Neuron (in vitro differentiated cells): ENCODE results near the gene CISD3.
"Not testable (repeated sequence)": the region's sequence is repeated elsewhere in the genome, so short reads cannot be mapped to it uniquely, and the experiment has no call there.

ENCODE experiments used
- H2AFZ ChIP-seq: one replicate; pipeline ENCODE4 v1.6.1; 2013; ENCODE audit warnings: low read depth, mild to moderate bottlenecking, inconsistent platforms, low read length, moderate library complexity
- H3K27me3 ChIP-seq: one replicate; pipeline ENCODE4 v1.6.1; 2013; ENCODE audit warnings: low read length; ENCODE audit not compliant: insufficient read depth
- H3K36me3 ChIP-seq: one replicate; pipeline ENCODE4 v1.6.1; 2013; ENCODE audit warnings: low read length; ENCODE audit not compliant: insufficient read depth
- H3K4me1 ChIP-seq: one replicate; pipeline ENCODE4 v1.6.1; 2013; ENCODE audit warnings: low read length; ENCODE audit not compliant: insufficient read depth
- H3K4me3 ChIP-seq: 2 replicates; pipeline ENCODE4 v1.5.1; 2013; ENCODE audit warnings: mild to moderate bottlenecking, low read length, moderate library complexity
- H3K9me3 ChIP-seq: one replicate; pipeline ENCODE4 v1.6.1; 2013; ENCODE audit warnings: low read length

CISD3 gene

DNA sequence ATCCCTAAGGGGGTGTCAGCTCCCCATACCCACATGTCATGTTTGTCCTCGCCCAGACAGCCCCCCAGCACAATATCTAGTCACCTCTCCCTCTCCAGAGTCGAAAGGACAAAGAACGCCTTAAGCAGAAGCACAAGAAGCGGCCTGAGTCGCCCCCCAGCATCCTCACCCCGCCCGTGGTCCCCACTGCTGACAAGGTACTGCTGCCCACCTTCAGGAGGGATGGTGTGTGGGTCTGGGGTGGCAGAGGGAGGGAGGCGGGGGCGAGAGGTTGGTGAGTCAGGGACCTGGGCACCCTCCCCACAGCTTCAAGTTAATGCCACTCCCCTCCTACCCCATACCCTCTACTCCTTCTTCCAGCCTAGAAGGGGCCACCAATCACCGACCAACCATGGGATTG, 17.5 kb upstream of the CISD3 start:
- peaks cover 72% of the 10 kb centered on the region for H3K36me3 ChIP-seq
- no peak overlapping the region for H3K4me3 ChIP-seq

DNA sequence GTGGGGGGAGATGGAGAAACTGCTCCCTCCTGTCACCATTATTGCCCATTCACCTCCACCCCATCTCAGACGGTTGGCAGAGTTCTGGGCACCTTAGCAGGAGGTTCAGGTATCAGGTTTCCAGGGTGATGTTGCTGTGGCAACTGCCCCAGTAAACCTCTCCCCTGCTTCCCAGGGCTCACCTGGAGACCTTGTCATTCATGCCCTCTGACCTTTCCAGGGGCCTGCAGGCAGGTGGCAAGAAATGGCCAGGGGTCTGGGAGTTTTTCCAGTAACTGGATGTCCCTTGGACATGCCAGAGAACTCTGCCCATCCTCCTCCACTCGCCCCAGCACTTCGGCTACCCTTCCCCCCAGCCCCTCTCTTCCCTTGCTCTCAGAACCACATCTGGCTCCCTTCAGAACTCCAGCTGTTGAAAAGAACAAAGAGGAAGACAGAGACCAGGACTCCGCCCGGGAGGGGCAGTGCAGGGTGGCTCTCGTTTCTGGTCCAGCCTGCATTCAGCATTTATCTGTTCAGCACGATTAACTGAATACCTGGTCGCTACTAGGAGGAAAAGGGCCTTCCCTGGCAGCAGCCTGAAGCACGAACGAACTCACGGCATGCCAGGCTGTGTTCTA, 16.6 kb upstream of the CISD3 start:
- H3K36me3 ChIP-seq, result peaks cover 70% of the 10 kb centered on the region
- no peaks in the 10 kb centered on the region for H3K27me3 ChIP-seq

More for the DNA sequence above, 17.5 kb upstream of the CISD3 start:
- Histone ChIP-seq H3K4me1 (no peaks in the 10 kb centered on the region), H3K9me3 (no peaks in the 10 kb centered on the region), H2AFZ (no peak overlapping the region), H3K27me3 (no peaks in the 10 kb centered on the region)

DNA sequence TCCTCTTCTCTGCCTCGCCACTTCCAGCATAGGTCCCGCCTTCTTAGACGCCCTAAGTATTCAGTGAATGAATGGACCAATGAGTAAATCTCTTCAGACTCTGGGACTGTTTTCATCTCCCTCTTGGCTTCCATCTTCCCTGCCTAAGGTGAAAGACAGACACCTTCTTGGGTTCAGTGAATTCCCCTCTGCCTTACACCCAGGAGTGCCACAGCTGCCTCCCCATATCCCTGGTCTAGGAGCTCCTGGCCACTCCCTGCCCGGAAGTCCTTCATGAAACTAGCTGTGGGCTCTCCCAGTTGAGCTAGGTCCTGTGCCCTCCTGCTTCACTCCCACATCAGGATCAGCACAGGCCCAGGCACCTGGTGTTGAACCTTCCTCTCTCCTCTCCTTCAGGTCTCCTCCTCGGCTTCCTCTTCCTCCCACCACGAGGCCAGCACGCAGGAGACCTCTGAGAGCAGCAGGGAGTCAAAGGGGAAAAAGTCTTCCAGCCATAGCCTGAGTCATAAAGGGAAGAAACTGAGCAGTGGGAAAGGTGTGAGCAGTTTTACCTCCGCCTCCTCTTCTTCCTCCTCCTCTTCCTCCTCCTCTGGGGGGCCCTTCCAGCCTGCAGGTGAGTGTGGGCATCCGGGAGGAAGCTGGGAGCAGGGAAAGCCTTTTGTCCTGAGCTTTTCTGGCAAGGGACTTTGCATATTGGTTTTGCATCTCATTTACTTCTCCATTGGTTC, 14.8 kb upstream of the CISD3 start:
- Histone ChIP-seq H2AFZ (no peak overlapping the region), H3K27me3 (no peaks in the 10 kb centered on the region), H3K9me3 (no peaks in the 10 kb centered on the region), H3K4me3 (no peak overlapping the region), H3K4me1 (no peaks in the 10 kb centered on the region), H3K36me3 (peaks cover 68% of the 10 kb centered on the region)

More for the DNA sequence above, 16.6 kb upstream of the CISD3 start:
- Histone ChIP-seq H3K9me3 (no peaks in the 10 kb centered on the region), H2AFZ (no peak overlapping the region), H3K4me1 (no peaks in the 10 kb centered on the region), H3K4me3 (no peak overlapping the region)

DNA sequence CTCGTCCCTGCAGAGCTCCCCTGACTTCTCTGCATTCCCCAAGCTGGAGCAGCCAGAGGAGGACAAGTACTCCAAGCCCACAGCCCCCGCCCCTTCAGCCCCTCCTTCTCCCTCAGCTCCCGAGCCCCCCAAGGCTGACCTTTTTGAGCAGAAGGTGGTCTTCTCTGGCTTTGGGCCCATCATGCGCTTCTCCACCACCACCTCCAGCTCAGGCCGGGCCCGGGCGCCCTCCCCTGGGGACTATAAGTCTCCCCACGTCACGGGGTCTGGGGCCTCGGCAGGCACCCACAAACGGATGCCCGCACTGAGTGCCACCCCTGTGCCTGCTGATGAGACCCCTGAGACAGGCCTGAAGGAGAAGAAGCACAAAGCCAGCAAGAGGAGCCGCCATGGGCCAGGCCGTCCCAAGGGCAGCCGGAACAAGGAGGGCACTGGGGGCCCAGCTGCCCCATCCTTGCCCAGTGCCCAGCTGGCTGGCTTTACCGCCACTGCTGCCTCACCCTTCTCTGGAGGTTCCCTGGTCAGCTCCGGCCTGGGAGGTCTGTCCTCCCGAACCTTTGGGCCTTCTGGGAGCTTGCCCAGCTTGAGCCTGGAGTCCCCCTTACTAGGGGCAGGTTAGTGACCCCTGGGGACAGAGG, 13.7 kb upstream of the CISD3 start:
- H3K36me3 ChIP-seq, result peaks cover 71% of the 10 kb centered on the region
- H3K9me3 ChIP-seq, result no peaks in the 10 kb centered on the region
- no peaks in the 10 kb centered on the region for H3K4me1 ChIP-seq
- H2AFZ ChIP-seq, result no peak overlapping the region
- no peaks in the 10 kb centered on the region for H3K27me3 ChIP-seq
- H3K4me3 ChIP-seq, result no peak overlapping the region

DNA sequence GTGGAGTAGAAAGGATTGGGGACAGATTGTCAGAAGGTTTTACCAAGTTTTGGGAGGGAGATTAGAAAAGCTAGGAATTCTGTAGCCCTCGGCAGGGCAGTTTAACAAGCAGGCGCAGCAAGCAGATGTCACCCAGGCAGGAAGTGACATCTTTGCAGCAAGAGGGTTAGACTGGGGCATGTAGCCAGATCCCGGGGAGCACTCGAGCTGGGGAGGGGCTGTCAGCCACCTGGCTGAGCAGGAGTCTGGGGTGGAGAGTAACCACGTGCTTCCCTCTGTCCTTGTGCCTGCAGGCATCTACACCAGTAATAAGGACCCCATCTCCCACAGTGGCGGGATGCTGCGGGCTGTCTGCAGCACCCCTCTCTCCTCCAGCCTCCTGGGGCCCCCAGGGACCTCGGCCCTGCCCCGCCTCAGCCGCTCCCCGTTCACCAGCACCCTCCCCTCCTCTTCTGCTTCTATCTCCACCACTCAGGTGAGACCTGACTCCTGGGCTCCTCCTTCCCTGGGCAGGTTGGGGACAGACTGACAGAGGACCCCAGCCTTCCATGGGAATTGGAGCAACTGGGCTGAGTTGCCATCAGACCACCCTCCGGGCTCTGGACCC, 12.9 kb upstream of the CISD3 start:
- H3K4me3 ChIP-seq, result no peak overlapping the region
- H3K36me3 ChIP-seq, result peaks cover 71% of the 10 kb centered on the region

DNA sequence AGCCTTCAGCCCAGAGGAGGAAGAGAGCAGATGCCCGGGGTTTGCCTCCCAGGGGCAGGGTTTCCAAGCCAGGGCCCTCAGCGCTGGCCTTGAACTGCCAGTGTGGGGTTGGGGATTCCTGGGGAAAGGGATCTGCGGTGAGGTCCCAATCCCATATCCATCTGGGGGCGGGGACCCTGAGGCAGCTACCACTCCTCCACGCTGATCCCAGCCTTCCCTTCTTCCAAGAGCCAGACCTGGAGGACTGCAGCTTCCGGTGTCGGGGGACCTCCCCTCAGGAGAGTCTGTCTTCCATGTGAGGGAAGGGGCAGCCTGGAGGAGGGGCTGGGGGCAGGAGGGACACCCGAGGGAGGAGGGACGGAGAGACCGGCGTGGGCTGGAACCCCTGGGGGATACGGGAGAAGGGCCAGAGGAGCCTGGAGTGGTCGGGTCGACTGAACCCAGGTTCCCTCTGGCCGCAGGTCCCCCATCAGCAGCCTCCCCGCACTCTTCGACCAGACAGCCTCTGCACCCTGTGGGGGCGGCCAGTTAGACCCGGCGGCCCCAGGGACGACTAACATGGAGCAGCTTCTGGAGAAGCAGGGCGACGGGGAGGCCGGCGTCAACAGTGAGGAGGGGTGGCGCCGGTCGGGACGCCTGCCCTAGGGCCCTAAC, 10.7 kb upstream of the CISD3 start:
- Histone ChIP-seq H3K27me3 (no peaks in the 10 kb centered on the region), H2AFZ (no peak overlapping the region), H3K9me3 (no peaks in the 10 kb centered on the region), H3K4me1 (no peaks in the 10 kb centered on the region), H3K36me3 (peaks cover 67% of the 10 kb centered on the region), H3K4me3 (no peak overlapping the region)

More for the DNA sequence above, 12.9 kb upstream of the CISD3 start:
- Histone ChIP-seq H3K9me3 (no peaks in the 10 kb centered on the region), H2AFZ (no peak overlapping the region), H3K27me3 (no peaks in the 10 kb centered on the region), H3K4me1 (no peaks in the 10 kb centered on the region)

DNA sequence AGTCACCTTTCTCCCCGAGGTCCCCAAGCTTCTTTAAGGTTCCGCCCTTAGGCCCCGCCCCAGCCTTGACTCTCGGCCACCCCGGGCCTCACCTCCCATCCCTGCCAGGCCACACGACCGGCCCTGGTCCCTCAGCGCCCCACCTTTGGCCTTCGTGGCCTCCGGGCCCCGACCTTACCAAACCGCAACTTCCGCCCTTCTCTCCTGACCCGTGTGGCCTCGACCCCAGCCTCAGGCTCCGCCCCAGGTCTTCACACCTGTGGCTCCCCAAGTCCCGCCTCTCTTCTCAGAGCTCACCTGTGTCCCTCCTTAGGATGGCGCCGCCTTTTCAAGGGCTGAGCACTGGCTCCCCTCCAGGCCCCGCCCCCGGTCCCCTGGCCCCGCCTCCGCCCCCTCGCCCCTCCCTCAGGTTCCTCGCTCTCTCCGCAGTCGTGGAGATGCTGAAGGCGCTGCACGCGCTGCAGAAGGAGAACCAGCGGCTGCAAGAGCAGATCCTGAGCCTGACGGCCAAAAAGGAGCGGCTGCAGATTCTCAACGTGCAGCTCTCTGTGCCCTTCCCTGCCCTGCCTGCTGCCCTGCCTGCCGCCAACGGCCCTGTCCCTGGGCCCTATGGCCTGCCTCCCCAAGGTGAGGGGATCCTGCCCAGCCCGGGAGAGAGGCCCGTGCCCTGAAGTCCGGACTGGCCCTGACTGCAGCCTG, 10.0 kb upstream of the CISD3 start:
- Histone ChIP-seq H3K36me3 (peaks cover 69% of the 10 kb centered on the region), H3K27me3 (no peaks in the 10 kb centered on the region), H3K4me3 (no peak overlapping the region), H2AFZ (no peak overlapping the region), H3K4me1 (no peaks in the 10 kb centered on the region), H3K9me3 (no peaks in the 10 kb centered on the region)

DNA sequence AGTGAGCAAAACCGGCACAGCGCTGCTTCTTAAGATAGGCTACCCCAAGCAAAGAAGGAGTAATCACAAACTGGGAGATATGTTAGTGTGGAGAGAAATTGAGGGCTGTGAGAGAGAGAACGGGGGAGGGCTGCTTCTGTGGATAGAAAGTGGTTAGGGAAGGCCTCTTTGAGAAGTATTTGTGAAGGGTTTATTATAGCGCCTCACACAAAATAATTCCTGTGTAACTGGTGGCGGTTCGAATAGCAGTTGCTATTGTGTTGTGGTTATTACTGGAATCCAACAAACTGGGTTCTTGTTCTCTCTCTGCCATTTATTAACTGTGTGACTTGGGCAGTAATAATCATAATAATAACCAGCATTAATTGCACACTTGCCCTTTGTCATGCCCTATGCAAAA, 9.2 kb upstream of the CISD3 start:
- Histone ChIP-seq H2AFZ (no peak overlapping the region), H3K27me3 (no peaks in the 10 kb centered on the region), H3K9me3 (no peaks in the 10 kb centered on the region), H3K36me3 (peaks cover 64% of the 10 kb centered on the region), H3K4me3 (no peak overlapping the region), H3K4me1 (no peaks in the 10 kb centered on the region)

DNA sequence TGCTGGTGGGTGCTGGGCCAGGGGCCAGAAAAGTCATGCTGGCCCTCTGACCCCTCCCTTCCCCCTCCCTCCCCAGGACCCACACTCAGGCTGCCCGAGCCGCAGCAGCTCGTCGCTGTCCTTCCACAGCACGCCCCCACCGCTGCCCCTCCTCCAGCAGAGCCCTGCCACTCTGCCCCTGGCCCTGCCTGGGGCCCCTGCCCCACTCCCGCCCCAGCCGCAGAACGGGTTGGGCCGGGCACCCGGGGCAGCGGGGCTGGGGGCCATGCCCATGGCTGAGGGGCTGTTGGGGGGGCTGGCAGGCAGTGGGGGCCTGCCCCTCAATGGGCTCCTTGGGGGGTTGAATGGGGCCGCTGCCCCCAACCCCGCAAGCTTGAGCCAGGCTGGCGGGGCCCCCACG, 8.3 kb upstream of the CISD3 start:
- H3K36me3 ChIP-seq, result peaks cover 57% of the 10 kb centered on the region
- H2AFZ ChIP-seq, result no peak overlapping the region

DNA sequence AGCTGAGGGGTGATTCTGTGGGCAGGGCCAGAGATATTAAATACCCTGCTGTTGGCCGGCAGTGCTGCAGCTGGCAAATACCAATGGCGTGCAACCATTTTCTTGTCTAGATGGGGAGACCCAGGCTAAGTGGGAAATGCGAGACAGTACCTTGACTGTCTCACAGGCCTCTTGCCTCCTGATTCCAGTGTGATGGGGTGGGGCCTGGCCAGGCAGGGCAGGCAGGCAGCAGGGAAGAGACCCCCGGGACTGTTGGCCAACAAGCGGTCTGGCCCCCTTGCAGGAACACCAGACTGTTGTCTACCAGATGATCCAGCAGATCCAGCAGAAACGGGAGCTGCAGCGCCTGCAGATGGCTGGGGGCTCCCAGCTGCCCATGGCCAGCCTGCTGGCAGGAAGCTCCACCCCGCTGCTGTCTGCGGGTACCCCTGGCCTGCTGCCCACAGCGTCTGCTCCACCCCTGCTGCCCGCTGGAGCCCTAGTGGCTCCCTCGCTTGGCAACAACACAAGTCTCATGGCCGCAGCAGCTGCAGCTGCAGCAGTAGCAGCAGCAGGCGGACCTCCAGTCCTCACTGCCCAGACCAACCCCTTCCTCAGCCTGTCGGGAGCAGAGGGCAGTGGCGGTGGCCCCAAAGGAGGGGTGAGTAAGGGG, 5.7 kb upstream of the CISD3 start:
- H2AFZ ChIP-seq, result no peak overlapping the region
- H3K4me3 ChIP-seq, result no peak overlapping the region
- H3K9me3 ChIP-seq, result no peaks in the 10 kb centered on the region
- peaks cover 4% of the 10 kb centered on the region for H3K4me1 ChIP-seq
- no peaks in the 10 kb centered on the region for H3K27me3 ChIP-seq
- peaks cover 36% of the 10 kb centered on the region for H3K36me3 ChIP-seq

More for the DNA sequence above, 8.3 kb upstream of the CISD3 start:
- Histone ChIP-seq H3K9me3 (no peaks in the 10 kb centered on the region), H3K27me3 (no peaks in the 10 kb centered on the region), H3K4me1 (no peaks in the 10 kb centered on the region), H3K4me3 (no peak overlapping the region)

DNA sequence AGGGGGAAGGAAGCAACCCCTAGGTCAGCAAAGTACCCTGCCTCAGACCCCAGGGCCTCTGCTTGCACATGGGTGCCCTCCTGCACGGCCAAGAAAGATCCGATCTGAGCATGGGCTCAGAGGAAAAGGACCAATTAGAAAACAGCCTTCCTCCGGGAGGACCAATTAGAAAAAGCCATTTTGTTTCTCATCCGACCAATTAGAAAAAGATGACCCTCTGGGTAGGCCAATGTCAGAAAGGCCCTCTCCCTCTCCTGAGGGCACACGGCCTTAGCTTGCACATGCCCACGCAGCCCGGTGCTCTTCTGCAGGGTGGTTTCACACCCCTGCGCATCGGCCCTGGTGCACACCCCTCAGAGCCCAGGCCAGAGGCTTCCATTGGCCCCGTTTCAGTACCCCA, 5.1 kb upstream of the CISD3 start:
- H3K27me3 ChIP-seq, result no peaks in the 10 kb centered on the region
- H3K9me3 ChIP-seq, result no peaks in the 10 kb centered on the region
- H3K4me1 ChIP-seq, result peaks cover 8% of the 10 kb centered on the region
- H3K36me3 ChIP-seq, result peaks cover 35% of the 10 kb centered on the region
- H2AFZ ChIP-seq, result no peak overlapping the region
- H3K4me3 ChIP-seq, result no peak overlapping the region

DNA sequence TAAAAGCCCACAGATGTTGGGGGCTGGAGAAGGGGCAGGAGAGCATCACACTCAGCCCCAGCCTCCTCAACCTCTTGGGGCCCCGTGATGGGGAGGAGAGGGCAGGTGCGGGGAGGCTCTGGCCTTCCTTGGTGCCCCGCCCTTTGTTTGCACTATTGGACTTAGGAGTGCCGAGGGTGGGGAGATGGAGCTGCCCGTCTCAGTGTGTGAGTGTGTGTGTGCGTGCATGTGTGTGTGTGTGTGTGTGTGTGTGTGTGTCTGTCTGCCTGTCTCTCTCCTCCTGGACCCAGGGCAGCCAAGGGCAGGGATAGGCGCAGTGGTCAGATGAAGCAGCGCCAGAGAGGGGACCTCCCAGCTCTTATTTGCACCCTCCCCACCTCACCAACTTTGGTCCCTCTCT, 4.0 kb upstream of the CISD3 start:
- Histone ChIP-seq H3K4me1 (peaks cover 16% of the 10 kb centered on the region), H3K36me3 (peaks cover 26% of the 10 kb centered on the region)
- H3K9me3 ChIP-seq, H3K4me3 ChIP-seq, H2AFZ ChIP-seq, H3K27me3 ChIP-seq: not testable (repeated sequence)
